ENCODE results near the gene WDR7. TPM values are rescaled to one million over a fixed set of nuclear protein-coding genes. Genes with fewer than 3 reads are reported as not detected.

The WDR7 gene
- total and polyA plus RNA-seq, 2 experiments from 2014 or later = 7.0 to 14.8 TPM

DNA sequence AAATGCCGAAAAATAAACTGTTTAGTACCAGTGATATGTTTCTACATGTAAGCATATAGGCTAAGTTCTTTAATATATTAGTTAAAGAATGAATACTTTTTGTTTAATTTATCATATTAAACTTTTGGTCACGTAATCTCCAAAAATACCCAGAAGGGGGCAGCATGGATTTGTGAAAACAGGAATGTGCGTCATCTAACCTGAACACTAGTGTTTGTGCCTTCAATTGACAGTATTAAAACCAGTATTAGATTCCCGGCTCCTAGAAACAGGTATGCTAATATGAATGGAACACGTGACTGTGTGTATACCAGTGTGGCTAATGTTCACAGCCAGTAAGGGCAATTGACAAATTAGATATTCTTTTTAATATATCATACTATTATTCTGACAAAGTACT lies 51.8 kb downstream of the WDR7 start (continued):
- TF ChIP-seq ZNF462 (CRISPR knock-in tag; IDR thresholded peaks at IDR 0.05) = no peak
- no peak for TF ChIP-seq EZH2 (IDR thresholded peaks at IDR 0.05; ENCODE audit: low read depth, unreplicated experiment)

- no peaks in the 10 kb centered on the region; the same call in 1 of the 2 replicates for H3K9me2 ChIP-seq (ENCODE audit: insufficient read depth)
- H3K4me1 ChIP-seq (ENCODE audit: insufficient read depth) = no peaks in the 10 kb centered on the region
- TF ChIP-seq EZH2 (IDR thresholded peaks at IDR 0.05; ENCODE audit: low read depth, unreplicated experiment) = no peak
- TF ChIP-seq, protein P1, sequence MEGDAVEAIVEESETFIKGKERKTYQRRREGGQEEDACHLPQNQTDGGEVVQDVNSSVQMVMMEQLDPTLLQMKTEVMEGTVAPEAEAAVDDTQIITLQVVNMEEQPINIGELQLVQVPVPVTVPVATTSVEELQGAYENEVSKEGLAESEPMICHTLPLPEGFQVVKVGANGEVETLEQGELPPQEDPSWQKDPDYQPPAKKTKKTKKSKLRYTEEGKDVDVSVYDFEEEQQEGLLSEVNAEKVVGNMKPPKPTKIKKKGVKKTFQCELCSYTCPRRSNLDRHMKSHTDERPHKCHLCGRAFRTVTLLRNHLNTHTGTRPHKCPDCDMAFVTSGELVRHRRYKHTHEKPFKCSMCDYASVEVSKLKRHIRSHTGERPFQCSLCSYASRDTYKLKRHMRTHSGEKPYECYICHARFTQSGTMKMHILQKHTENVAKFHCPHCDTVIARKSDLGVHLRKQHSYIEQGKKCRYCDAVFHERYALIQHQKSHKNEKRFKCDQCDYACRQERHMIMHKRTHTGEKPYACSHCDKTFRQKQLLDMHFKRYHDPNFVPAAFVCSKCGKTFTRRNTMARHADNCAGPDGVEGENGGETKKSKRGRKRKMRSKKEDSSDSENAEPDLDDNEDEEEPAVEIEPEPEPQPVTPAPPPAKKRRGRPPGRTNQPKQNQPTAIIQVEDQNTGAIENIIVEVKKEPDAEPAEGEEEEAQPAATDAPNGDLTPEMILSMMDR (conservative IDR thresholded peaks at IDR 0.05; ENCODE audit: low read depth in 2 of 2) = peak; percentile 37 to 38; a peak in 3 of 4 replicates
- no peak for TF ChIP-seq ZNF462 (CRISPR knock-in tag; IDR thresholded peaks at IDR 0.05)
- no peak for TF ChIP-seq EZH2phosphoT487 (IDR thresholded peaks at IDR 0.05; ENCODE audit: unreplicated experiment)
- no peak for TF ChIP-seq STAT1 (IDR thresholded peaks at IDR 0.05; ENCODE audit: unreplicated experiment)
- H3K36me3 Mint-ChIP-seq (ENCODE audit: low read depth) = no peaks in the 10 kb centered on the region
- no peaks in the 10 kb centered on the region for H3K79me2 ChIP-seq (replicated peaks; ENCODE audit: insufficient read depth)
- H3K27me3 Mint-ChIP-seq (ENCODE audit: insufficient read depth, low read depth, poor library complexity) = no peaks in the 10 kb centered on the region
- no peak overlapping the region for H2AFZ ChIP-seq
- no peaks in the 10 kb centered on the region for H3K9me3 Mint-ChIP-seq
- H3K27me3 ChIP-seq (ENCODE audit: insufficient read depth) = no peaks in the 10 kb centered on the region
- H4K20me1 ChIP-seq (replicated peaks; ENCODE audit: insufficient read depth) = no peaks in the 10 kb centered on the region
- DNase-seq (ENCODE audit: low spot score) = peak; percentile 61
- ATAC-seq = peak; percentile 40; the same call in 2 of the 3 replicates
- H3K4me2 ChIP-seq = no peak overlapping the region
- H3K4me3 ChIP-seq = no peak overlapping the region
- H3F3A ChIP-seq (replicated peaks; ENCODE audit: low read depth) = no peaks in the 10 kb centered on the region
- H3K4me3 Mint-ChIP-seq = no peak overlapping the region
- peaks cover 3% of the 10 kb centered on the region; the same call in 2 of the 3 replicates for H3K4me1 Mint-ChIP-seq
- H3K27ac ChIP-seq (ENCODE audit: low read depth) = no peak overlapping the region
- no peaks in the 10 kb centered on the region for H3K36me3 ChIP-seq (ENCODE audit: insufficient read depth)
- no peak overlapping the region for H3K27ac Mint-ChIP-seq
Measured at GRCh38 chr18:56709463-56709862, 58.3 kb downstream of the WDR7 start.
